Stimulated activated CD4-positive, alpha-beta T cell treated with anti-CD3 and anti-CD28 coated beads, Interleukin-1b, Interleukin-23, amount 100 ng/mL, for 1 hour (primary cell): ENCODE measurements around the gene HS3ST2.
"Not testable (repeated sequence)": the region's sequence is repeated elsewhere in the genome, so short reads cannot be mapped to it uniquely, and the experiment has no call there.

Source experiments
- DNase-seq, 2 donors: peaks; one replicate each; pipeline ENCODE4 v3.0.0-alpha.2; 2020; ENCODE audit warnings: low read depth in 2 of 2

Gene HS3ST2

DNA sequence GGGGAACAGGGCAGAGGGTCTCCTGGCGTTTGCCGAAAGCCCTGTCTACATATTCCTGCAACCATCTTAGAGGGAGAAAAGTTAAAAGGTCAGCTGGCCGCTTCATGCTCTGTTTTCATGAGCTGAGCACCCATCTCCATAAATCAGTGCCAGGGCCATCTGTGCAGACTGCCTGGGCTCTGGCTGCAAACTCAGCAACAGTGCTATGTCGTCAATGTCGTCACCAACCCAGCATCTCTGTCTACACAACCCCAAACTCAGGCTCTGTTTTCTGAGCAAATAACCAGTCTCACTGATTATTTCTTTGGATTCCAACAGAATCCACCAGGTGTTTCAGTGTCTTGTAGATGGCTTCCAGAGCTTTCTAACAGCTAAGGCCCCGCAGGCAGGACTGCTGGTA is 65.0 kb downstream of the HS3ST2 start:
- no peak for DNase-seq

DNA sequence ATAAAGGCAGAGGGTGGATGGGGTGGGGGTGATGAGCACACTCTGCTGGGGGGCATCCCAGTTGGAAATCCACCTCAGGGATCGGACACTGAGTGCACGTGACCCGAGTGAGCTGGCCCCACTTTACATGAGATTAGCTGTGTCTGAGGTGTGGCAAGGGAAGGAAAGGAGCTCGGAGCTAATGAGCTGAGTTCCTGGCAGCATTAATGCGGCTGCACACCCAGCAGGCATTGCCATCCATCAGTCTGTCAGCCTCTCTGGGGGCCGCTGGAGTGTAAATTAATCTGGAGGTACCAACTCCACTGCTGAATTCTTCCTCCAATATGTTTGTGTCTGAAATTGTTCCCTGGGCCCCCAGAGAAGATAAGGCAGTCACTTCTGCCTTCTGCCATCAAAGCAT is 65.5 kb downstream of the HS3ST2 start:
- no peak for DNase-seq

DNA sequence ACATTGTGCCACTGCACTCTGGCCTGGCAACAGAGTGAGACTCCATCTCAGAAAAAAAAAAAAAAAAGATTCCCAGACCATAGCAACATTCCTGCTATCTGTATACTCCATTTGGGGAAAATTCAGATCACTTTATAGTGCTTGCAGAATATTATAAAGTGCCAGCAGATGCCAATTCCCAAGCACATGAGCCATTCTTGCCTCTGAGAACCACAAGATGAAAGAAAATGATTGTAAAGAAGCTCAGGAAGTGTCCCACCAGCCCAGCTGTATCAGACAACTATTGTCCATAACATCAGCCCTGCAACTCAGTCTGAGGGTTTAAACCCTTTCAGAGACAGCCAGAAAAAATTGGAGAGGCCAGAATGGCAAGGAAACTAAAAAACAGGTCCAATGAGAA is 69.0 kb downstream of the HS3ST2 start:
- DNase-seq: no peak

DNA sequence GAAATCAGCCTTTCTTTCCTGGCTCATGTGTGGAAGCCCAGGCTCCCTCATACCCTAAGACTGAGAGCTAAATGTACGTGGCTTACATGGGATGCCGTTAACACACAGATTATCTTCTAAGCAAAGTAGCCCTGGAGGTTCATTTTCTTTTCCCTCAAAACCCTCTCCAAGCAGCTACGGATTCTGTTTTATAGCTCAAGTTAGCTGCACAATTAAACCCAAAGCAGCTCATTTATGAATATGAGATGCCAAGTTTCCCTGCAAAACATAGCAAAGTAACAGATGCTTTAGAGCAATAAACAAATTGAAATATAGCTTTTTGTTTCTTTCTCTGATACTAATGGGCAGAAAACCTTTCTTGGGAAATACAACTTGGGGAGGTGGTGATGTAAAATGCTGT is 72.0 kb downstream of the HS3ST2 start:
- no peak for DNase-seq

- DNase-seq: no peak
Observed at GRCh38 chr16:22886927-22887326, 73.0 kb downstream of the HS3ST2 start.

DNA sequence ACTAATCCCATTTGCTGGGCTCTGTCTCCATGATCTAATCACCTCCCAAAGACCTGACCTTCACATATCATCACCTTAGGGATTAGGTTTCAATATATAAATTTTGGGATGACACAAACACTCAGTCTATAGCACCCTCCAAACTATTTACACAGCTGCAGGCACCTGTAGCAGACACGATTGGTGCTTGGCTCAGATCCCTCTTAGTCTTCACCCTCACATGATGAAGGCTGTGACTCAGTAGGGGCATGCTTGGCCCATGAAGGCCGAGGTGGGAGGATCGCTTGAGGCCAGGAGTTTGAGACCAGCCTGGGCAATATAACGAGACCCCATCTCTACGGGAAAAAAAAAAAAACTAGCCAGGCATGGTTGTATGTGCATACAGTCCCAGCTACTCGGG is 73.5 kb downstream of the HS3ST2 start:
- DNase-seq: no peak

GRCh38 chr16:22888791-22889190 is 74.8 kb downstream of the HS3ST2 start:
- no peak for DNase-seq

- DNase-seq: no peak
Observed at GRCh38 chr16:22890976-22891375, 77.0 kb downstream of the HS3ST2 start.

GRCh38 chr16:22897184-22897583 is 83.2 kb downstream of the HS3ST2 start:
- DNase-seq: no peak

DNA sequence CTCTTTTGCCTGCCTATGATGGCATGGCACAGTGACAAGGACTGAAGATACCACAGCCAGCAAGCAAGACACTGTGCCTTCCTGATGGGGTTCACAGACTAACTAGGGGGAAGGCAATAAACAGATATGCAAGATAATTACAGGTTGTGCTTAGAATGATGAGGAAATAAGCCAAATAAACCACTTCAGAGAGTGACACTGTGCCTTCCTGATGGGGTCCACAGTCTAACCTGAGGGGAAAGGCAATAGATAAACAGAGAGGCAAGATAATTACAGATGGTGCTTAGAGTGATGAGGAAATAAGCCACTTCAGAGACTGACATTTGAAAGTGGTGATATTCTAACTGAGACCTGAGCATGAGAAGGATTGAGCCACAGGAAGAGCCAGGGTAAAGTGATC is 84.2 kb downstream of the HS3ST2 start:
- no peak for DNase-seq

DNA sequence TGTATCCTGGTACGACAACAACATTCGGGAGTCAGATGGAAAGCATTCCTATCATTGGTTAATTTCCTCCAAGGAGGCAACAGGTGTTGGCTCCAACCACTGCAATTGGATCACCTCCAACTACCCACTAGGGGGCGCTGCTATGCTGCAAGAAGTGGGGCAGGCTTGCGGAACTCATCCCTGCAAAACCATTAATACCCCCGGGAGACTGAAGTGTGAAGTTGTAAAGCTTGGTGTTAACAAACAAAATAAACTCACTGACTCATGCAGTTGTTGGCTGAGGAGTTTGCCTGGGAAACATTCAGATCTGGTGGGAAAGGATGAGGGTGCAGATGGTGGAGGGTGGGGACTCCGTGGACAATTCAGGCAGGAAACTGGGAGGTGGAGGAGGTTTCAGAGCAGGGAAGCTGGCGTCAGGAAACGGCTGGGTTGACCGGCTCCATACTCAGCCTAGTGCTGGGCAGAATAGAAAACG is 84.9 kb downstream of the HS3ST2 start:
- DNase-seq: peak in 1 of 2 donors; percentile 10

DNA sequence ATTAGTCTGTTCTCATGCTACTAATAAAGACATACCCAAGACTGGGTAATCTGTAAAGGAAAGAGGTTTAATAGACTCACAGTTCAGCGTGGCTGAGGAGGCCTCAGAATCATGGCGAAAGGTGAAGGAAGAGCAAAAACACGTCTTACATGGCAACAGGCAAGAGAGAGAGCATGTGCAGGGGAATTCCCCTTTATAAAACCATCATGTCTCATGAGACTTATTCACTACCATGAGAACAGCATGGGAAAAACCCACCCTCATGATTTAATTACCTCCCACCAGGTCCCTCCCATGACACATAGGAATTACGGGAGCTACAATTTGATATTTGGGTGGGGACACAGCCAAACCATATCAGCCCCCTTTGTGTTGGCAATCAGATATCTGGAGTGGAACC is 85.6 kb downstream of the HS3ST2 start:
- not testable (repeated sequence) for DNase-seq

DNA sequence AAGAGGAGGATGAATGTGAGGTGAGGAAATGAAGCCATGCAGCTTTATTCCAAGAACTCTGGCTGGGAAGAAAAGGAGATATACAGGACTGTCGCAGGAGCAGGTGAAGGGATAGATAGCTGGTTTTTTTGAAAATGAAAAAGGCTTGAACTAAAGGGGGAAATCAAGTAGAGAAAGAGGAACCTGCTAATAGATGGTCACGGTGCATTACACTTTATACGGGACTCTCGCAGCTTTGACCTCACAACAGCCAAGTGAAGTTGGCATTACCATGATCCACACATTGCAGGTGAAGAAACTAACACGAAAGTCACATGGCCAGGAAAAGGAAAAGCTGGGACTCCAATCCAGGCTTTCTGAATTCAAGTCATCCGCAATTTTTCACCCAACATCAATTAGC is 86.9 kb downstream of the HS3ST2 start:
- no peak for DNase-seq

- no peak for DNase-seq
Observed at GRCh38 chr16:22901563-22901962, 87.6 kb downstream of the HS3ST2 start.

GRCh38 chr16:22903716-22904115 is 89.8 kb downstream of the HS3ST2 start:
- no peak for DNase-seq

- DNase-seq: no peak
Observed at GRCh38 chr16:22912654-22913053, 98.7 kb downstream of the HS3ST2 start.

GRCh38 chr16:22915003-22915402 is 101.0 kb downstream of the HS3ST2 start:
- no peak for DNase-seq

GRCh38 chr16:22923491-22923890 is 109.5 kb downstream of the HS3ST2 start:
- DNase-seq: no peak

GRCh38 chr16:22924492-22924891 is 110.5 kb downstream of the HS3ST2 start:
- no peak for DNase-seq

GRCh38 chr16:22926105-22926751 is 112.3 kb downstream of the HS3ST2 start:
- DNase-seq: no peak

- no peak for DNase-seq
Observed at GRCh38 chr16:22927306-22927705, 113.3 kb downstream of the HS3ST2 start.

DNA sequence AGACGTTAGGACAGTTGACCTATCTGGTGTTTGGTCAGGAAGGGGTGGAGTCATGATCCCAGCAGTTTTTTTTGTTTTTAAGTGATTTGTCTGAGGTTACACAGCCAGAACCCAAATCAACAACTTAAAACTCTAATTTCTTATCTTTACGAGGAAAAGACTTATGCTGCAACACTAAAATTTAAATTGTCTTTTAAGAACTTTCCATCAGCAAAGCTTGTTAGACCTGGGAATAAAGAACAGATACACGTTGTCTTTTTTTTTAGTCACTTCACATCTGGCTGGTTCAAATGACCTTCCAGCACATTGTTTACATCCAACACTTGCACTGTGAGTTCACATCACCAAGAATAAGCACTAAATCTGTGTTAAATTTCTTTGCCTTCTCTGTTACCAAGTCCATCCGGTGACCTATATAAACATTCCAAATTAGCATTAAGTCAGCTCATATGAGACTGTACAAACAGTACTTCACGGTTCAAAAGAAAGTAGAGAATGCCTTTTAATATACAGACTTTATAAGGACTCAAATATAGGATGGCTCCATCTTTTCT is 115.0 kb downstream of the HS3ST2 start:
- DNase-seq: no peak

DNA sequence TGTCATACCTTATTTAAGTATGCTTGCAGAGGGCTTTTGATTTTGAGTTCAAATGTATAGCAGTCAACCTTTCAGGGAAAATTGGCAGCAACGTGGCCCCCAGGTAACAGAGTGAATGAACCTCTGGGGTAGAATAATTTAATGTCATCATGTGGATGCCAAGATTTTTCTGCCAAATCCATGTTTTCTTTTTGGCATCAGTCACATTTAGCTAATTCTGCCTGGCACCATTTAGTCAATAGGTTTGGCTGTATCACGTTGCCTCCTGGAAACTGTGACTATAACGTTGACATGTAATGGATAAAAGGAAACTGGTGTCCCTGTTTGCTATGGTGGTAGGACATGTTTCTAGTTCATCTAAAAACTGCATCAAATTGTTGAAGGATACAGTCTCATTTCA is 115.5 kb downstream of the HS3ST2 start:
- DNase-seq: no peak
